HG02970 (cell line): ENCODE measurements around the gene ZDHHC14.

Experiments
- ATAC-seq: cut with Tn5 transposase; IDR thresholded peaks from one replicate; pipeline ENCODE4 v1.9.1; 2021; ENCODE audit warnings: mild to moderate bottlenecking, moderate library complexity, moderate number of reproducible peaks; ENCODE audit not compliant: unreplicated experiment, low FRiP score

The ZDHHC14 gene

GRCh38 chr6:157486572-157486971, 105.6 kb downstream of the ZDHHC14 start:
- ATAC-seq, result no peak

GRCh38 chr6:157487110-157487773, 106.3 kb downstream of the ZDHHC14 start:
- no peak for ATAC-seq

GRCh38 chr6:157488058-157488457, 107.1 kb downstream of the ZDHHC14 start:
- no peak for ATAC-seq

- ATAC-seq, result no peak
Measured at GRCh38 chr6:157488716-157489118, 107.7 kb downstream of the ZDHHC14 start.

GRCh38 chr6:157490611-157491269, 109.8 kb downstream of the ZDHHC14 start:
- ATAC-seq, result no peak

GRCh38 chr6:157491571-157492232, 110.7 kb downstream of the ZDHHC14 start:
- ATAC-seq, result no peak

- ATAC-seq, result no peak
Measured at GRCh38 chr6:157492249-157492648, 111.3 kb downstream of the ZDHHC14 start.

- ATAC-seq, result no peak
Measured at GRCh38 chr6:157492741-157493140, 111.8 kb downstream of the ZDHHC14 start.

GRCh38 chr6:157493173-157493572, 112.2 kb downstream of the ZDHHC14 start:
- no peak for ATAC-seq

- no peak for ATAC-seq
Measured at GRCh38 chr6:157493576-157493975, 112.6 kb downstream of the ZDHHC14 start.

GRCh38 chr6:157494132-157494710, 113.2 kb downstream of the ZDHHC14 start:
- no peak for ATAC-seq

- no peak for ATAC-seq
Measured at GRCh38 chr6:157496534-157497095, 115.6 kb downstream of the ZDHHC14 start.

GRCh38 chr6:157497579-157497978, 116.6 kb downstream of the ZDHHC14 start:
- no peak for ATAC-seq

GRCh38 chr6:157498817-157499216, 117.8 kb downstream of the ZDHHC14 start:
- ATAC-seq, result no peak

GRCh38 chr6:157500022-157500421, 119.0 kb downstream of the ZDHHC14 start:
- ATAC-seq, result no peak

GRCh38 chr6:157503018-157503747, 122.2 kb downstream of the ZDHHC14 start:
- ATAC-seq, result no peak

- ATAC-seq, result no peak
Measured at GRCh38 chr6:157505912-157506491, 125.0 kb downstream of the ZDHHC14 start.

GRCh38 chr6:157510323-157511188, 129.6 kb downstream of the ZDHHC14 start:
- no peak for ATAC-seq
